Peyer's patch (tissue), 4 donors: ENCODE measurements around the gene ST8SIA5.

ENCODE experiments used
- POLR2A ChIP-seq, 2 donors: fragments of 450-650 bp; IDR thresholded peaks; one replicate each; pipeline ENCODE4 v1.5.1; 2017; ENCODE audit warnings: antibody characterized with exemption in 2 of 2, mild to moderate bottlenecking in 2 of 2, moderate library complexity in 2 of 2
- TF ChIP-seq, protein P1 (sequence below), 6 experiments: fragments of 450-650 bp in 4 of 6; fragments of 200-600 bp in 2 of 6; sonication (generic) in 1 of 6; IDR thresholded peaks; one replicate each; pipeline ENCODE4 v1.5.1; 2017 to 2019; ENCODE audit warnings: antibody characterized with exemption in 6 of 6, mild to moderate bottlenecking in 3 of 6, moderate library complexity in 1 of 6

DNA sequence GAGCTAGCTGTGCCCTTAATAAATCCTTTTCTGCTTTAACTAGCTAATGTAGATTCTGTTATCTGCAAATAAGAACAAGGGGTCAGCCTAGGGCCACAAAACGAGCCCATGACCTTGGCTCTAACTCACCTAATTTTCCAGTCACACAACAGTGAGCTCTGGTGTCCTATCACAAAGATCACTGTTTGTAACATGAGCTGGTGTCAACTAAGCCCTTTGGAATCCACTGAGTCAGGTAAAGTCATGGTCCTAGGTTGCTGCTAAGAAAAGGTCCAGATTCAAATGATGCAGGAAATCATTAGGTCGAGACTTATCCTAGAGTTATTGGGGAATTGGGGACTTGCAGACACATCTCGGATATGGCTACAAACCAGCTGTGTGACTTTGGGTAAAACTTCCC lies 49.9 kb downstream of the ST8SIA5 start:
- TF ChIP-seq, protein P1, sequence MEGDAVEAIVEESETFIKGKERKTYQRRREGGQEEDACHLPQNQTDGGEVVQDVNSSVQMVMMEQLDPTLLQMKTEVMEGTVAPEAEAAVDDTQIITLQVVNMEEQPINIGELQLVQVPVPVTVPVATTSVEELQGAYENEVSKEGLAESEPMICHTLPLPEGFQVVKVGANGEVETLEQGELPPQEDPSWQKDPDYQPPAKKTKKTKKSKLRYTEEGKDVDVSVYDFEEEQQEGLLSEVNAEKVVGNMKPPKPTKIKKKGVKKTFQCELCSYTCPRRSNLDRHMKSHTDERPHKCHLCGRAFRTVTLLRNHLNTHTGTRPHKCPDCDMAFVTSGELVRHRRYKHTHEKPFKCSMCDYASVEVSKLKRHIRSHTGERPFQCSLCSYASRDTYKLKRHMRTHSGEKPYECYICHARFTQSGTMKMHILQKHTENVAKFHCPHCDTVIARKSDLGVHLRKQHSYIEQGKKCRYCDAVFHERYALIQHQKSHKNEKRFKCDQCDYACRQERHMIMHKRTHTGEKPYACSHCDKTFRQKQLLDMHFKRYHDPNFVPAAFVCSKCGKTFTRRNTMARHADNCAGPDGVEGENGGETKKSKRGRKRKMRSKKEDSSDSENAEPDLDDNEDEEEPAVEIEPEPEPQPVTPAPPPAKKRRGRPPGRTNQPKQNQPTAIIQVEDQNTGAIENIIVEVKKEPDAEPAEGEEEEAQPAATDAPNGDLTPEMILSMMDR (IDR thresholded peaks at IDR 0.05): no peak
- no peak for TF ChIP-seq POLR2A (IDR thresholded peaks at IDR 0.05)
